ENCODE results near the gene MVB12B. TPM values are rescaled to one million over a fixed set of nuclear protein-coding genes. Genes with fewer than 3 reads are reported as not detected.

The MVB12B gene
- total and polyA plus RNA-seq, 2 of the 13 experiments (the other 11 are each of a cell fraction or from before 2014, with no cell fraction given), result 12.1 to 30.1 TPM

DNA sequence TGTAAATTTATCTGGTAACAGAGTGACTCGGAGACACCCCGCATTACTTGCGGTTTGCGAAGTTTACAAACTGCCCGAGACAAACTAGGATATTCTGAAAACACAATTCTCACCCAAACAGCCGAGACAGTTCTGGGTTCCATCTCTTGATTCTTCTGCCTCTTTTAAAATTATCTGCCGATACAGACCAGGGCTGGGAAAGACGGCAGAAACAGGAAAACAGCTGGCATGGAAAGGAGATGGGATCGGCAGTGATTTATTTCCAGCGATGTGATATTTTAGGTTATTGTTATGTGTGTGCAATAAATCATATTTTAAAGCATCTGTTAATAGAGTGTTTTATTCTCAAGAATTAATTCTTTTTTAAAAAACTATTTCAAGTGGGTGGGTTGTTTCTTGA lies 193.8 kb downstream of the MVB12B start (continued):
- TF ChIP-seq, protein P1, sequence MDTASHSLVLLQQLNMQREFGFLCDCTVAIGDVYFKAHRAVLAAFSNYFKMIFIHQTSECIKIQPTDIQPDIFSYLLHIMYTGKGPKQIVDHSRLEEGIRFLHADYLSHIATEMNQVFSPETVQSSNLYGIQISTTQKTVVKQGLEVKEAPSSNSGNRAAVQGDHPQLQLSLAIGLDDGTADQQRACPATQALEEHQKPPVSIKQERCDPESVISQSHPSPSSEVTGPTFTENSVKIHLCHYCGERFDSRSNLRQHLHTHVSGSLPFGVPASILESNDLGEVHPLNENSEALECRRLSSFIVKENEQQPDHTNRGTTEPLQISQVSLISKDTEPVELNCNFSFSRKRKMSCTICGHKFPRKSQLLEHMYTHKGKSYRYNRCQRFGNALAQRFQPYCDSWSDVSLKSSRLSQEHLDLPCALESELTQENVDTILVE (CRISPR knock-in tag; IDR thresholded peaks at IDR 0.05), result no peak

GRCh38 chr9:126521089-126521488 lies 194.5 kb downstream of the MVB12B start:
- no peaks in the 10 kb centered on the region for H3K9me3 ChIP-seq (ENCODE audit: low read length)
- H2AFZ ChIP-seq (ENCODE audit: low read length), result no peak overlapping the region
- no peaks in the 10 kb centered on the region for H3K79me2 ChIP-seq (ENCODE audit: insufficient read depth, low read length)
- intact Hi-C loops (cut with micrococcal nuclease; ENCODE audit: unreplicated experiment), result no loop called here
- ChIA-PET POLR2A (no interaction called here), CTCF (ENCODE audit: low intra/inter-chr PET ratio, low total read pairs) (no interaction called here)
- BruUV-seq (replicated peaks), result no TSS peak
- no peaks in the 10 kb centered on the region for H3K27me3 ChIP-seq (ENCODE audit: control insufficient read depth in 1 of 2, insufficient read depth in 2 of 2, low read length in 2 of 2)
- no peak overlapping the region for H3K27ac ChIP-seq (ENCODE audit: extremely low read length, insufficient read depth, low read length)
- TF ChIP-seq, protein P2, sequence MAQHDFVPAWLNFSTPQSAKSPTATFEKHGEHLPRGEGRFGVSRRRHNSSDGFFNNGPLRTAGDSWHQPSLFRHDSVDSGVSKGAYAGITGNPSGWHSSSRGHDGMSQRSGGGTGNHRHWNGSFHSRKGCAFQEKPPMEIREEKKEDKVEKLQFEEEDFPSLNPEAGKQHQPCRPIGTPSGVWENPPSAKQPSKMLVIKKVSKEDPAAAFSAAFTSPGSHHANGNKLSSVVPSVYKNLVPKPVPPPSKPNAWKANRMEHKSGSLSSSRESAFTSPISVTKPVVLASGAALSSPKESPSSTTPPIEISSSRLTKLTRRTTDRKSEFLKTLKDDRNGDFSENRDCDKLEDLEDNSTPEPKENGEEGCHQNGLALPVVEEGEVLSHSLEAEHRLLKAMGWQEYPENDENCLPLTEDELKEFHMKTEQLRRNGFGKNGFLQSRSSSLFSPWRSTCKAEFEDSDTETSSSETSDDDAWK (CRISPR knock-in tag; IDR thresholded peaks at IDR 0.05), result no peak
- no peak for TF ChIP-seq MED13 (CRISPR knock-in tag; IDR thresholded peaks at IDR 0.05)
- TF ChIP-seq MED1 (CRISPR knock-in tag; IDR thresholded peaks at IDR 0.05), result no peak
- no peak for TF ChIP-seq DNMT1 (CRISPR knock-in tag; IDR thresholded peaks at IDR 0.05)
- no peak for TF ChIP-seq ZFP37 (CRISPR knock-in tag; IDR thresholded peaks at IDR 0.05; ENCODE audit: borderline replicate concordance)
- TF ChIP-seq, protein P3, sequence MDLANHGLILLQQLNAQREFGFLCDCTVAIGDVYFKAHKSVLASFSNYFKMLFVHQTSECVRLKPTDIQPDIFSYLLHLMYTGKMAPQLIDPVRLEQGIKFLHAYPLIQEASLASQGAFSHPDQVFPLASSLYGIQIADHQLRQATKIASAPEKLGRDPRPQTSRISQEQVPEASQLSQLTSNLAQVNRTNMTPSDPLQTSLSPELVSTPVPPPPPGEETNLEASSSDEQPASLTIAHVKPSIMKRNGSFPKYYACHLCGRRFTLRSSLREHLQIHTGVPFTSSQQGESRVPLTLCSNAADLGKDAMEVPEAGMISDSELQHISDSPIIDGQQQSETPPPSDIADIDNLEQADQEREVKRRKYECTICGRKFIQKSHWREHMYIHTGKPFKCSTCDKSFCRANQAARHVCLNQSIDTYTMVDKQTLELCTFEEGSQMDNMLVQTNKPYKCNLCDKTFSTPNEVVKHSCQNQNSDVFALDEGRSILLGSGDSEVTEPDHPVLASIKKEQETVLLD (CRISPR knock-in tag; IDR thresholded peaks at IDR 0.05; ENCODE audit: low read depth), result no peak
- no peak for TF ChIP-seq HNF1B (CRISPR knock-in tag; IDR thresholded peaks at IDR 0.05)
- no peak for TF ChIP-seq UBTF (CRISPR knock-in tag; IDR thresholded peaks at IDR 0.05)
- TF ChIP-seq FOXC1 (CRISPR knock-in tag; IDR thresholded peaks at IDR 0.05; ENCODE audit: borderline replicate concordance), result no peak
- no peak for TF ChIP-seq NR1H2 (CRISPR knock-in tag; IDR thresholded peaks at IDR 0.05; ENCODE audit: borderline replicate concordance, low read depth)
- TF ChIP-seq TOE1 (CRISPR knock-in tag; IDR thresholded peaks at IDR 0.05), result no peak
- TF ChIP-seq ATF7 (IDR thresholded peaks at IDR 0.05), result no peak
- no peak for TF ChIP-seq ATF7 (CRISPR knock-in tag; IDR thresholded peaks at IDR 0.05)
- TF ChIP-seq TBX2 (CRISPR knock-in tag; IDR thresholded peaks at IDR 0.05; ENCODE audit: borderline replicate concordance), result no peak
- TF ChIP-seq ZNF232 (CRISPR knock-in tag; IDR thresholded peaks at IDR 0.05; ENCODE audit: borderline replicate concordance), result no peak
- no peak for TF ChIP-seq ZNF343 (CRISPR knock-in tag; IDR thresholded peaks at IDR 0.05)
- H3K4me1 ChIP-seq (ENCODE audit: insufficient read depth, low read length), result peaks cover 77% of the 10 kb centered on the region
- no peak for ATAC-seq
- in situ Hi-C loops (cut with HindIII; ENCODE audit: extremely low pct_ligation_motif_present, low pct_unique_long_range_greater_than_20kb), result no loop called here
- no peaks in the 10 kb centered on the region for H4K20me1 ChIP-seq (ENCODE audit: insufficient read depth, low read length)
- WGBS (ENCODE audit: low lambda C conversion rate), result 77% methylated on average over 11 of the region's 11 CpGs
- H3K36me3 ChIP-seq (replicated peaks in 1 of 2; ENCODE audit: control insufficient read depth in 1 of 2, insufficient read depth in 2 of 2, low read length in 2 of 2), result no peaks in the 10 kb centered on the region
- no peak for FAIRE-seq
- H3K4me2 ChIP-seq (ENCODE audit: low read depth, low read length), result no peak overlapping the region
- DNase-seq (ENCODE audit: low spot score), result no peak
- no peak overlapping the region for H3K9ac ChIP-seq (ENCODE audit: insufficient read depth, low read depth, low read length)
- no peak overlapping the region for H3K4me3 ChIP-seq (replicated peaks in 1 of 3; ENCODE audit: insufficient read depth in 1 of 3, low read depth in 2 of 3, low read length in 3 of 3)
